Measurements from ENCODE around the gene PEX5. TPM values are rescaled to one million over a fixed set of nuclear protein-coding genes. Genes with fewer than 3 reads are reported as not detected.

PEX5 gene
- total RNA-seq, 4 donors from 2014 or later: 66.8 to 96.9 (median 71.1) TPM

- Histone ChIP-seq H3K9me3 (no peaks in the 10 kb centered on the region), H3K36me3 (no peaks in the 10 kb centered on the region), H3K27ac (no peak overlapping the region), H3K4me1 (no peaks in the 10 kb centered on the region), H3K27me3 (no peaks in the 10 kb centered on the region), H3K4me3 (no peak overlapping the region)
- in situ Hi-C loops (cut with MboI; ENCODE audit: low sequenced_read_pairs in 4 of 4): no loop called here
- TF ChIP-seq POLR2A (IDR thresholded peaks at IDR 0.05) (no peak), CTCF (IDR thresholded peaks at IDR 0.05 in 4 of 5, conservative IDR thresholded peaks at IDR 0.05 in 1 of 5) (no peak)
- intact Hi-C loops (cut with DNase I; ENCODE audit: low total_unique reads): no loop called here
- DNase-seq (no peak), ATAC-seq (no peak)
These were observed 39.1 kb upstream of the PEX5 start for GRCh38 chr12:7150356-7150755.

- no peaks in the 10 kb centered on the region for H3K27me3 ChIP-seq
- no peaks in the 10 kb centered on the region for H3K36me3 ChIP-seq
- H3K4me3 ChIP-seq: no peak overlapping the region
- no peaks in the 10 kb centered on the region for H3K4me1 ChIP-seq
- in situ Hi-C loops (cut with MboI; ENCODE audit: low sequenced_read_pairs in 4 of 4) (no loop called here), intact Hi-C loops (cut with DNase I; ENCODE audit: low total_unique reads) (no loop called here)
- no peak overlapping the region for H3K27ac ChIP-seq
- H3K9me3 ChIP-seq: no peaks in the 10 kb centered on the region
- ATAC-seq (no peak), DNase-seq (no peak)
- TF ChIP-seq CTCF (IDR thresholded peaks at IDR 0.05 in 4 of 5, conservative IDR thresholded peaks at IDR 0.05 in 1 of 5) (no peak), POLR2A (IDR thresholded peaks at IDR 0.05) (no peak)
These were observed 38.6 kb upstream of the PEX5 start for GRCh38 chr12:7150841-7151240.

- Histone ChIP-seq H3K27me3 (no peaks in the 10 kb centered on the region), H3K27ac (no peak overlapping the region), H3K4me3 (no peak overlapping the region), H3K4me1 (no peaks in the 10 kb centered on the region), H3K36me3 (no peaks in the 10 kb centered on the region), H3K9me3 (no peaks in the 10 kb centered on the region)
- TF ChIP-seq POLR2A (IDR thresholded peaks at IDR 0.05) (no peak), CTCF (IDR thresholded peaks at IDR 0.05 in 4 of 5, conservative IDR thresholded peaks at IDR 0.05 in 1 of 5) (no peak)
- ATAC-seq (no peak), DNase-seq (no peak)
- intact Hi-C loops (cut with DNase I; ENCODE audit: low total_unique reads): no loop called here
- in situ Hi-C loops (cut with MboI; ENCODE audit: low sequenced_read_pairs in 4 of 4): no loop called here
These were observed 38.0 kb upstream of the PEX5 start for GRCh38 chr12:7151532-7151931.

- intact Hi-C loops (cut with DNase I; ENCODE audit: low total_unique reads): no loop called here
- DNase-seq: no peak
- no peak for ATAC-seq
- H3K4me3 ChIP-seq: no peak overlapping the region
- H3K27ac ChIP-seq: no peak overlapping the region
- TF ChIP-seq POLR2A (IDR thresholded peaks at IDR 0.05): no peak
- TF ChIP-seq CTCF (IDR thresholded peaks at IDR 0.05 in 4 of 5, conservative IDR thresholded peaks at IDR 0.05 in 1 of 5): no peak
- H3K36me3 ChIP-seq: no peaks in the 10 kb centered on the region
- in situ Hi-C loops (cut with MboI; ENCODE audit: low sequenced_read_pairs in 4 of 4): no loop called here
- H3K9me3 ChIP-seq: no peaks in the 10 kb centered on the region
- no peaks in the 10 kb centered on the region for H3K4me1 ChIP-seq
- no peaks in the 10 kb centered on the region for H3K27me3 ChIP-seq
These were observed 36.7 kb upstream of the PEX5 start for GRCh38 chr12:7152818-7153217.

GRCh38 chr12:7154042-7154441, 35.4 kb upstream of the PEX5 start:
- Histone ChIP-seq H3K9me3 (no peaks in the 10 kb centered on the region), H3K27ac (no peak overlapping the region), H3K36me3 (no peaks in the 10 kb centered on the region), H3K27me3 (no peaks in the 10 kb centered on the region), H3K4me1 (no peaks in the 10 kb centered on the region), H3K4me3 (no peak overlapping the region)
- in situ Hi-C loops (cut with MboI; ENCODE audit: low sequenced_read_pairs in 4 of 4) (no loop called here), intact Hi-C loops (cut with DNase I; ENCODE audit: low total_unique reads) (no loop called here)
- DNase-seq (no peak), ATAC-seq (no peak)
- TF ChIP-seq CTCF (IDR thresholded peaks at IDR 0.05 in 4 of 5, conservative IDR thresholded peaks at IDR 0.05 in 1 of 5): no peak
- no peak for TF ChIP-seq POLR2A (IDR thresholded peaks at IDR 0.05)
